Subcutaneous adipose tissue (tissue), 4 donors: ENCODE results near the gene SLC16A3. TPM values are rescaled to one million over a fixed set of nuclear protein-coding genes. Genes with fewer than 3 reads are reported as not detected.

Experiments used
- total RNA-seq, 4 donors: library from RNA; depleted of rRNA; stranded (reverse); fragments of >200 nt; gene quantifications; one replicate each; pipeline ENCODE4 v1.1.0, GENCODE V29; 2016
- TF ChIP-seq, protein P1 (sequence below): fragments of 450-650 bp; IDR thresholded peaks from one replicate; pipeline ENCODE4 v1.5.1; 2016; ENCODE audit warnings: low read depth, mild to moderate bottlenecking, control low read depth, antibody characterized with exemption, moderate library complexity

The SLC16A3 gene
- total RNA-seq, 4 donors from 2014 or later: 2.8 to 64.8 (median 19.2) TPM

DNA sequence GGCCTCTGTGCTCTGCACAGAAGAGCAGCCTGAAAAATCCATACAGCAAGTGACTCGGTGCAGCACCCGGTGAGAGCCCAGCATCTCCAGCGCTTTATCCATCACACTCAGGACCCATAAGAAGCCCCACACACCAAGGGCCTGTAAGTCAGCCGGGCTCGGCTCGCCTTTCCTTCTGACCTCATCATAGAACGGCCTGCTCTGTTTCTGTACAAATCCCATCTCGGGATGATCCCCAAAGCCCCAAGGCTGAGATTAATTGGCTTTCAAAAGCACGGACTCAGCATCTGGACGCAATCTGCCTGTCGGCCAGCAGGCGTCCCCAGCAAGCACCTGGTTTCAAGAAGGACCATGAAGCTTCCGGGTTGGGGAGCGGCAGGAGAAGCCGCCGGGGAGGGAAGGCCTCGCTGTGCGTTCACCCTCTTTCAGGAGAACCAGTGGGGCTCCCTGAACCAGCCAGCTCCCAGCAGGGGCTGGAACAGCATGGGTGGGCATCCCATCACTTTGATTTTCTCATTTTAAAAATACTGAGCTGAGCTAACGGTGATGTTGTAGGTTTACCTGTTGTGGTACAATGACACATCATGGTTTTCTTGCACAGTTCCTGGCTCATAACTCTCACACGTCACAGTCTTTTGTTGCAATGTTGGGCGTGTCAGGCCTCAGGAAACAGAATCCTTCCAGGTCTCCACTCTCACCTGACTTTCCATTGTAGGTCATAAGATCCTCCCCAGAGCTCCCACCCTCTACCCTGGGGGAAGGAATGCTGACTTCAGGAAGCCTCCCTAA lies 22.9 kb upstream of the SLC16A3 start:
- TF ChIP-seq, protein P1, sequence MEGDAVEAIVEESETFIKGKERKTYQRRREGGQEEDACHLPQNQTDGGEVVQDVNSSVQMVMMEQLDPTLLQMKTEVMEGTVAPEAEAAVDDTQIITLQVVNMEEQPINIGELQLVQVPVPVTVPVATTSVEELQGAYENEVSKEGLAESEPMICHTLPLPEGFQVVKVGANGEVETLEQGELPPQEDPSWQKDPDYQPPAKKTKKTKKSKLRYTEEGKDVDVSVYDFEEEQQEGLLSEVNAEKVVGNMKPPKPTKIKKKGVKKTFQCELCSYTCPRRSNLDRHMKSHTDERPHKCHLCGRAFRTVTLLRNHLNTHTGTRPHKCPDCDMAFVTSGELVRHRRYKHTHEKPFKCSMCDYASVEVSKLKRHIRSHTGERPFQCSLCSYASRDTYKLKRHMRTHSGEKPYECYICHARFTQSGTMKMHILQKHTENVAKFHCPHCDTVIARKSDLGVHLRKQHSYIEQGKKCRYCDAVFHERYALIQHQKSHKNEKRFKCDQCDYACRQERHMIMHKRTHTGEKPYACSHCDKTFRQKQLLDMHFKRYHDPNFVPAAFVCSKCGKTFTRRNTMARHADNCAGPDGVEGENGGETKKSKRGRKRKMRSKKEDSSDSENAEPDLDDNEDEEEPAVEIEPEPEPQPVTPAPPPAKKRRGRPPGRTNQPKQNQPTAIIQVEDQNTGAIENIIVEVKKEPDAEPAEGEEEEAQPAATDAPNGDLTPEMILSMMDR: no peak

DNA sequence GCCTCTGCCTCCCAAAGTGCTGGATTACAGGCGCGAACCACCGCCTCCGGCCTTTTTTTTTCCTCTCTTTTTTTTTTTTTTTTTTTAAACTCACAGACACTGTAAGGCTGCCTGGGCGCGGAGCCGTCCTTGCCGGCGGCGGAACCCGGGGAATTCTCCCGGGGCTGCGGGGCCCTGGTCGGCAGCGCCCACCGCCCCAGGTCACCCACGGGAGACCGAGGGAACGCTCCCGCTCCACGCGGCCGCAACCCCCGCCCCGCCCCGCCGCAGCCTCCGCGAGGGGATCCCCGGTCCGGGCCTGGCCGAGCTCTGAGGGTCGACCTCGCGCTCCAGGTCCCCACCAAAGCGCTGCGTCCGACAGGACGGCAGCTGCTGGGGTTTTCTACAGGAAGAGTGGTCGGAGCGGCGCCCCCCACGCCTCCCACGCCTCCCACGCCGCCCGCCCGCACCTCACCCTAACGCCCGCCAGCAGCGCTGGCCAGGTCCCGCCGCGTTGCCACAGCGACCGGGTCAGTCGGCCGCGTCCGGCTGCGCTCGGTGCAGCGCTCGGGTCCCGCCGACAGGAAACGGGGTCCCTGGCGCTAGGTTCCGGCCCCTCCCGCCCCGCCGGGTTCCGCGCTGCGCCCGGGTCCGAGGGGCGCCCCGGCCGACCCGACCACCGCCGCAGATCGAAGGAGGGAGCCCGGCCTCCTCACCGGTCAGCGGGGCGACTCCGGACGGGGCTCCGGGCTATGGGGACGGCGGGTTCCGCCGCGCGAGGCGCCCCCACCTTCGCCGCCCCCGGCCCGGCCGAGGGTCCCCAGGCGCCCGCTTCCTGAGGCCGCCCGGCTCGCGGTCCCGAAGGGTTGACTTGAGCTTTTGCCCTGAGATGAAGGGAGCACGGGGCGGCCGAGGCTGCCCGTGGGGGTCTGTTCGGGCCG lies 16.3 kb upstream of the SLC16A3 start, which contains the start of gene CCDC57:
CCDC57 (minus strand) TSS at position 512 of the 920 bp plus-strand sequence. CDS start 10,898 bp downstream, outside the sequence.
- TF ChIP-seq, protein P1: no peak

DNA sequence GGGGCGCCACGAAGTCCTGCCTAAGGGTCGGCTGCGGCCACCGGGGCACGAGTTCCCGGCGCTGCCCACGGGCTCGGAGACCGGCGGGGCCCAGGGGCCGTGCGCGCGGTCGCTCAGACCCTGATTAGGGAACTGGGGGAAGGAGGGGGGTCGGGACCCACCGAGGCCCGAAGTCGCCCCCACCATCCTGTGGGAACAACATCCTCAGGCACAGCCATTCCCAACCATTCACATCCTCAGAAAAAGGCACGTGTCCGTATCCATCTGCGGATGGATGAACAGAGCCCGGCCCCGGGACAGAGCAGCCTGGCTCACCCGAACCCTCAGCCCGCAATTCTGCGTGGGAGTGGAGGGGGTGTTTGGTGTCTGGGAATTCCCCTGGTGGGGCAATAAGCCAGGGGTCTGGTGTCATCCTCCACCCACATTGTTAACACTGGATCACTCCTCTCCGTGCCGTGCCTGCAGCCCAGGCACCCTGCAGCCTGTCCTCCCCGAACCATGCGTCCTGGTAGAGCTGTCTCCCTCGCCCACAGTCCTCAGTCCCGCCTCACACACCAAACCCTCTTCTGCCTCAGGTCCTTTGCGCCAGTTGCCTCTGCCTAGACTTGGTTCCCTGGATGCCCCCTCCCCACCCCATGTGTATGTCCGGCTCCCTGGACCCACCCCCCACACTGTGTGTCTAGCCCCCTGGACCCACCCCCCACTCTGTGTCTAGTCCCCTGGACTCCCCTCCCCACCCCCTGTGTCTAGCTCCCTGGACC lies 15.4 kb upstream of the SLC16A3 start:
- TF ChIP-seq, protein P1: no peak

DNA sequence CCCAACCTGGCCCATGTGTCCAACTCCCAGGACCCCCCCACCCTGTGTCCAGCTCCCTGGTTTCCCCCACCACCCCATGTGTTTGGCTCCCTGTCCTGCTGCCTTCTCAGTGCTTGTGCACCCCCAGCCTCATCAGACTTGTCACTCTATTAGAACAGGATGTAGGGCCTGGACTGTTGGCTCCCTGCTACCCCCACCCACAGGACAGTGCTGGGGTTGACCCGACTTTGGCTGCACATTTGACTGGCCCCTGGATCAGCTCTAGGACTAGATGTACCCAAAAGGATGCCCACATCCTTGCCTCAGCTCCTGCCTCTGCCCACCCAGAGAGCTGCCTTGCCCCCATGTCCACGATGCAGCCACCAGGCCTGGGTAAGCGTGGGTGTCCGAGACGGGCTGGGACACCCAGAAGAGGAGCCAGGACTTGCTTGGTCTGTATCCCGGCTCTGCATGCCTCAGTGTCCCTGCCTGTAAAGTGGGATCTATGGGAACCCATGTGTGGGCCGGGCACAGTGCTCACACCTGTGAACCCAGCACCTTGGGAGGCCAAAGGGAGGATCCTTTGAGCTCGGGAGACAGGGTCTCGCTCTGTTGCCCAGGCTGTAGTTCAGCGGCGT lies 14.7 kb upstream of the SLC16A3 start:
- TF ChIP-seq, protein P1: no peak

DNA sequence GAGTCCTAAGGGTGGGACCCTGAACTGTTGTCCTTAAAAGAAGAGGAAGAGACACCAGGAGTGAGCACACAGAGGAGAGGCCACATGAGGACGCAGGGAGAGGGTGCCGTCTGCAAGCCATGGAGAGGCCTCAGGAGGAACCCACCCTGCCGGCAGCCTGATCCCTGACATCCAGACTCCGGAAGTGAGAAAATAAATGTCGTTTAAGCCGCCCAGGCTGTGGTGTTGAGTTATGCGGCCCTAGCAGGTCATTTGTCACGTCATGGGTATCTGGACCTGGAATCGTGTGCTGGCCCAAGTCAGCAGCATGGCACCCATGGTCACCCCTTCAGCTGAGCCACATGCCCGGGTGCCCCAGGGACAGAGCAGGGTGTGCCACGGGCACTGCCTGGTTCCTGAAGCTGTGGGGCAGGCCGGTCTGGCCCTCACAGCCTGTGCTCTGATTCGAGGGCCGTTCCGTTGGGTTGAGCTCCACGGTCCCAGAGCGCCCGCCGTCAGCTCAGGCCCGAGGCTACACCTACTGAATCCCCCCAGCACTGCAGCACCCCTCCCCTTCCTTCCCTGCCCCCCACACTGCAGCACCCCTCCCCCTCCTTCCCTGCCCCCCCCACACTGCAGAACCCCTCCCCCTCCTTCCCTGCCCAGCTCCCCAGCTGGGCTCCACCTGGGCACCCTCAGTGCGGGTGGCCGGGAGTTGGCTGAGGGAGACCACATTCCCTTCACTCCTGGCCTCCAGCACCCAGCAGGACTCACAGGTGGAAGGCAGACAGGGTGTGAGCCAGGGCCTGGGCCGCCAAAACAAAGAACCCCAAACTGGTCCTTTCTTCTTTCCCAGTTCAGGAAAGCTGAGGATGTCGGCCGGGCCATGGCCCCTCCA lies 13.5 kb upstream of the SLC16A3 start:
- TF ChIP-seq, protein P1: no peak

DNA sequence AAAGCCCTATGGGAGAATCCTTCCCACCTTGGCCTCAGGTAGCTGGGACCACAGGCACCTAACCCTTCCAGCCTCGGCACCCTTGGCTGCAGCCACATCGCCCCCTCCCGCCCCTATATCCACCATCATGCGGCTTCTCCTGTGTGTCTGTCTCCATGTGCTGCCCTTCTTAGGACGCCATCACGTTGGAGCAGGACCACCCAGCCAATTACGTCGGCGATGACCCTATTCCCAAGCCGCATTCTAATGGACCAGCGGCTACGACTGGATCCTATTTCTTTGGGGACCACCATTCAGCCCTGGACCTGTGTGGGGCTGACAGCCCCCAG lies 12.9 kb upstream of the SLC16A3 start:
- TF ChIP-seq, protein P1: no peak
